ENCODE data around the gene SLC29A1. TPM values are rescaled to one million over a fixed set of nuclear protein-coding genes. Genes with fewer than 3 reads are reported as not detected.

SLC29A1 gene
- total and polyA plus RNA-seq, 2 of the 8 experiments (the other 6 are each of a cell fraction or from before 2014, with no cell fraction given) = 187 to 558 TPM

DNA sequence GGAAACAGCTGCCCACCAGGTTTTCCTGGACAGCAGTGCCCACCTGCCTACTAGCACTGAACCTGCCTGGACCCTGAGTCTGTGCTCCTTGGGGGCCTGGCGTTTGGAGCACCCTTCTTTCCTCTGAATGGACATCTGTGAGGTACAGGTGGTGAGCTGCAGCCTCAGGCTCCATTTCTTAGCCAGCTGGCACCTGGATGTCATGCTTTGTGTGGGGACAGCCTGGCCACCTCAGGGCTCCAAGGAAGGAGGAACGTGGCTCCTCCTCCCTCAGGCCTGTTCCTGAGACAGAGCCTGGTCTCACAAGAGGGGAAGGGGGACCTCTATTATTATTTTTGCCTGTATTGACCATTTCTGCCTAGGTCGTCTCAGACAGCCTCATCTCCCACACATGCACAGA is 54.9 kb downstream of the SLC29A1 start:
- H3K4me1 ChIP-seq (replicated peaks in 1 of 4; ENCODE audit: control insufficient read depth in 3 of 4, insufficient read depth in 4 of 4, low read length in 3 of 4) = no peaks in the 10 kb centered on the region; a peak in 1 of 7 replicates
- FAIRE-seq (no peak), DNase-seq (ENCODE audit: low read depth in 1 of 2, low spot score in 2 of 2) (no peak)
- H4K91ac ChIP-seq (replicated peaks; ENCODE audit: insufficient read length, low read length) = no peak overlapping the region
- no peak overlapping the region for H3K4ac ChIP-seq (replicated peaks; ENCODE audit: insufficient read length, low read depth, low read length)
- no peaks in the 10 kb centered on the region; the same call in 1 of the 2 replicates for H3K23me2 ChIP-seq (ENCODE audit: low read depth, low read length)
- H3K27ac ChIP-seq (ENCODE audit: low read depth, low read length) = no peak overlapping the region
- H3K56ac ChIP-seq (replicated peaks; ENCODE audit: insufficient read length, low read depth, low read length) = no peak overlapping the region
- H3K4me3 ChIP-seq (ENCODE audit: extremely low read depth in 1 of 4, insufficient read depth in 2 of 4, low read depth in 3 of 4, low read length in 4 of 4) = no peak overlapping the region
- H3K14ac ChIP-seq (ENCODE audit: insufficient read length) = no peak overlapping the region
- no peak overlapping the region for H3K23ac ChIP-seq (ENCODE audit: insufficient read length)
- TF ChIP-seq PHF8 (conservative IDR thresholded peaks at IDR 0.05; ENCODE audit: low read depth, low read length) = no peak
- TF ChIP-seq SRF (IDR thresholded peaks at IDR 0.05; ENCODE audit: low read depth, low read length) = no peak
- TF ChIP-seq ZNF274 (IDR thresholded peaks at IDR 0.05; ENCODE audit: borderline replicate concordance, extremely low read depth, low read length) = no peak
- TF ChIP-seq EP300 (IDR thresholded peaks at IDR 0.05; ENCODE audit: borderline replicate concordance in 1 of 2, low read depth in 2 of 2, low read length in 2 of 2) = no peak
- TF ChIP-seq TAF7 (optimal IDR thresholded peaks at IDR 0.05; ENCODE audit: borderline replicate concordance, low read depth, low read length) = no peak
- TF ChIP-seq TCF12 (IDR thresholded peaks at IDR 0.05; ENCODE audit: low read depth, low read length) = no peak
- TF ChIP-seq, protein P1, sequence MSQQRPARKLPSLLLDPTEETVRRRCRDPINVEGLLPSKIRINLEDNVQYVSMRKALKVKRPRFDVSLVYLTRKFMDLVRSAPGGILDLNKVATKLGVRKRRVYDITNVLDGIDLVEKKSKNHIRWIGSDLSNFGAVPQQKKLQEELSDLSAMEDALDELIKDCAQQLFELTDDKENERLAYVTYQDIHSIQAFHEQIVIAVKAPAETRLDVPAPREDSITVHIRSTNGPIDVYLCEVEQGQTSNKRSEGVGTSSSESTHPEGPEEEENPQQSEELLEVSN (IDR thresholded peaks at IDR 0.05) = no peak
- TF ChIP-seq, protein P2, sequence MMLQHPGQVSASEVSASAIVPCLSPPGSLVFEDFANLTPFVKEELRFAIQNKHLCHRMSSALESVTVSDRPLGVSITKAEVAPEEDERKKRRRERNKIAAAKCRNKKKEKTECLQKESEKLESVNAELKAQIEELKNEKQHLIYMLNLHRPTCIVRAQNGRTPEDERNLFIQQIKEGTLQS (IDR thresholded peaks at IDR 0.05; ENCODE audit: insufficient read depth, low read depth, low read length) = no peak
- no peak for TF ChIP-seq RNF2 (IDR thresholded peaks at IDR 0.05; ENCODE audit: borderline replicate concordance, low read depth, low read length, missing control alignments, poor library complexity, severe bottlenecking)
- no peak for TF ChIP-seq BRCA1 (IDR thresholded peaks at IDR 0.05; ENCODE audit: low read depth, low read length)
- no peak overlapping the region for H3K18ac ChIP-seq (ENCODE audit: extremely low read depth, low read length)
- no peak overlapping the region for H2AFZ ChIP-seq (ENCODE audit: low read length)
- H3K4me2 ChIP-seq (ENCODE audit: insufficient read depth in 1 of 2, low read depth in 2 of 2, low read length in 2 of 2) = no peak overlapping the region
- H2BK12ac ChIP-seq (ENCODE audit: low read depth, low read length) = no peak overlapping the region
- peaks cover 0 to 8% (median 3%) of the 10 kb centered on the region in 4 experiments; a peak in 4 of 8 replicates for H3K36me3 ChIP-seq (ENCODE audit: control insufficient read depth in 2 of 4, insufficient read depth in 4 of 4, low read length in 3 of 4)
- no peaks in the 10 kb centered on the region for H3K79me2 ChIP-seq (ENCODE audit: control insufficient read depth in 1 of 2, insufficient read depth in 2 of 2, low read length in 2 of 2)
- H2BK15ac ChIP-seq (ENCODE audit: low read length) = 0 out of 2 replicates have a peak overlapping the region, but pooled peaks have one; percentile 21
- peaks cover 0 to 8% of the 10 kb centered on the region in 2 experiments for H4K20me1 ChIP-seq (replicated peaks in 1 of 2; ENCODE audit: control insufficient read depth in 1 of 2, insufficient read depth in 2 of 2, low read length in 2 of 2)
- H2BK5ac ChIP-seq (ENCODE audit: low read depth, low read length) = no peak overlapping the region
- ChIA-PET POLR2A (ENCODE audit: partially characterized antibody) (interaction anchor here (0.6 to 3.2 kb wide), 13 partner anchors 10 to 39 kb away, joined by 3 to 18 read pairs (median 4); partner anchors contain the start of genes AARS2 and SLC35B2), CTCF (ENCODE audit: partially characterized antibody) (interaction anchor here (0.9 to 19.0 kb wide), 10 partner anchors 10 to 64 kb away, joined by 3 to 330 read pairs (median 6); partner anchors contain the start of genes AARS2 and TMEM151B)
- peaks cover 0 to 3% (median 0%) of the 10 kb centered on the region in 4 experiments; a peak in 1 of 7 replicates for H3K27me3 ChIP-seq (replicated peaks in 1 of 4; ENCODE audit: control insufficient read depth in 3 of 4, extremely low read depth in 1 of 4, insufficient read depth in 3 of 4, low read length in 3 of 4)
- no peak overlapping the region for H3K9ac ChIP-seq (replicated peaks in 1 of 4; ENCODE audit: extremely low read depth in 1 of 4, low read depth in 3 of 4, low read length in 3 of 4)
- H4K8ac ChIP-seq (ENCODE audit: extremely low read depth, insufficient read depth, low read length) = no peak overlapping the region
- H3K79me1 ChIP-seq (ENCODE audit: low read depth, low read length) = no peaks in the 10 kb centered on the region
- H3K9me3 ChIP-seq (ENCODE audit: insufficient read depth in 2 of 2, low read depth in 1 of 2, low read length in 1 of 2) = no peaks in the 10 kb centered on the region
- no peak overlapping the region for H2BK20ac ChIP-seq (ENCODE audit: low read length)
- WGBS, 2 experiments (ENCODE audit: extremely low coverage in 1 of 2, insufficient coverage in 1 of 2, insufficient read length in 1 of 2, insufficient replicate concordance in 2 of 2, low coverage in 1 of 2, low lambda C conversion rate in 2 of 2, missing lambda C conversion rate in 1 of 2) = 64% methylated on average over 3 of the region's 3 CpGs; no CpG with 5 or more reads in 1 of the 2 experiments
- H2BK120ac ChIP-seq (replicated peaks; ENCODE audit: low read depth, low read length) = no peak overlapping the region
- no peak overlapping the region for H2AK5ac ChIP-seq (ENCODE audit: low read depth, low read length)
- no peak overlapping the region for H4K5ac ChIP-seq (ENCODE audit: insufficient read length, low read depth, low read length)
